Measurements from ENCODE around the gene COQ8A. TPM values are rescaled to one million over a fixed set of nuclear protein-coding genes. Genes with fewer than 3 reads are reported as not detected.

Gene COQ8A
- 4.4 and 5.5 TPM in 2 replicates for total RNA-seq

GRCh38 chr1:226940029-226940805 lies at the start of gene COQ8A:
TSS of gene COQ8A (plus strand) at chr1:226940294. CDS start at chr1:226961386, 21,092 bp downstream.

Other genes starting within 250 kb of the COQ8A start
- gene ITPKB, start 201.0 kb upstream of the COQ8A start, total RNA-seq, result 1.7 and 8.8 TPM in 2 replicates
- 13.3 and 18.0 TPM in 2 replicates for gene PSEN2, start 69.7 kb upstream of the COQ8A start, total RNA-seq

Measured in nasal cavity respiratory epithelium epithelial cell of viscerocranial mucosa (primary cell).